Nephron progenitor cell (in vitro differentiated cells): ENCODE data around the gene TUG1.

Experiments used
- DNase-seq: peaks from one replicate; pipeline ENCODE4 v3.0.0; 2021
- H3K27ac Mint-ChIP-seq: 2 replicates; pipeline ENCODE4 v1.8.0; 2021; ENCODE audit warnings: mild to moderate bottlenecking, moderate library complexity, mixed read lengths
- H3K27me3 Mint-ChIP-seq: 2 replicates; pipeline ENCODE4 v1.8.0; 2021; ENCODE audit warnings: mild to moderate bottlenecking, low read depth, mixed read lengths; ENCODE audit not compliant: poor library complexity
- H3K36me3 Mint-ChIP-seq: 2 replicates; pipeline ENCODE4 v1.8.0; 2021; ENCODE audit warnings: low read depth, mixed read lengths
- H3K4me1 Mint-ChIP-seq: 2 replicates; pipeline ENCODE4 v1.8.0; 2021; ENCODE audit warnings: mixed read lengths
- H3K4me3 Mint-ChIP-seq: 2 replicates; pipeline ENCODE4 v1.8.0; 2021; ENCODE audit warnings: mild to moderate bottlenecking, moderate library complexity, mixed read lengths
- H3K9me3 Mint-ChIP-seq: 2 replicates; pipeline ENCODE4 v1.8.0; 2021; ENCODE audit warnings: mild to moderate bottlenecking, moderate library complexity, mixed read lengths
- TF ChIP-seq, protein P1 (sequence below): fragments of 200-600 bp; sonication (generic); IDR thresholded peaks from 2 replicates; pipeline ENCODE4 v1.5.0; 2021; ENCODE audit warnings: antibody characterized with exemption

TUG1 gene

DNA sequence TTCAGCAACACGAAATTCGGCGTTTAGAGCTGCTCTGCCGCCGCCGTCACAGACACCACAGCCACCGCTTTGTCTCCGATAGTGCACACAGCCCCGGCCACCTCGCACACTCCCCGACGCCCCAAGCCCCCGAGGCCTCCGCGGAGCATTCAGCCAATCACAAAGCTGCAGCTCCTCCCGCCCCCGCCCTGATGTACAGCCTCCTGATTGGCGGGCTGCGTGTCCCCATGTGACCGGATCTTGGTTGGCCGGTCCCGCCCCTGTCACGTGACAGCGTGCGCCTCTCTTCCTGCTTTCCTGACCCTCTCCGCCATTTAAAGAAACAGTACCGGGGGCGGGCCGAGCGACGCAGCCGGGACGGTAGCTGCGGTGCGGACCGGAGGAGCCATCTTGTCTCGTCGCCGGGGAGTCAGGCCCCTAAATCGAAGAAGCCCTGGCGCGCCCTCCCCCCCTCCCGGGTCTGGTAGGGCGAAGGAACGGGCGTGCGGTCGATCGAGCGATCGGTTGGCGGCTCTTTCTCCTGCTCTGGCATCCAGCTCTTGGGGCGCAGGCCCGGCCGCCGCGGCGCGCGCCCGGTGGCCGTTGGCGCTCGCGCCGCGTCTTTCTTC is at the start of gene TUG1:
TUG1 (plus strand) TSS at position 342 of the 608 bp plus-strand sequence.
- peaks cover 95% of the 10 kb centered on the region for H3K9me3 Mint-ChIP-seq
- peaks cover 3% of the 10 kb centered on the region for H3K27me3 Mint-ChIP-seq
- H3K4me3 Mint-ChIP-seq = peak within 1 kb of the TSS; percentile 89
- peaks cover 18% of the 10 kb centered on the region for H3K4me1 Mint-ChIP-seq
- DNase-seq = peak; percentile 96
- TF ChIP-seq, protein P1, sequence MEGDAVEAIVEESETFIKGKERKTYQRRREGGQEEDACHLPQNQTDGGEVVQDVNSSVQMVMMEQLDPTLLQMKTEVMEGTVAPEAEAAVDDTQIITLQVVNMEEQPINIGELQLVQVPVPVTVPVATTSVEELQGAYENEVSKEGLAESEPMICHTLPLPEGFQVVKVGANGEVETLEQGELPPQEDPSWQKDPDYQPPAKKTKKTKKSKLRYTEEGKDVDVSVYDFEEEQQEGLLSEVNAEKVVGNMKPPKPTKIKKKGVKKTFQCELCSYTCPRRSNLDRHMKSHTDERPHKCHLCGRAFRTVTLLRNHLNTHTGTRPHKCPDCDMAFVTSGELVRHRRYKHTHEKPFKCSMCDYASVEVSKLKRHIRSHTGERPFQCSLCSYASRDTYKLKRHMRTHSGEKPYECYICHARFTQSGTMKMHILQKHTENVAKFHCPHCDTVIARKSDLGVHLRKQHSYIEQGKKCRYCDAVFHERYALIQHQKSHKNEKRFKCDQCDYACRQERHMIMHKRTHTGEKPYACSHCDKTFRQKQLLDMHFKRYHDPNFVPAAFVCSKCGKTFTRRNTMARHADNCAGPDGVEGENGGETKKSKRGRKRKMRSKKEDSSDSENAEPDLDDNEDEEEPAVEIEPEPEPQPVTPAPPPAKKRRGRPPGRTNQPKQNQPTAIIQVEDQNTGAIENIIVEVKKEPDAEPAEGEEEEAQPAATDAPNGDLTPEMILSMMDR = no peak
- H3K36me3 Mint-ChIP-seq = peaks cover 97% of the 10 kb centered on the region
- peak within 1 kb of the TSS; percentile 92 for H3K27ac Mint-ChIP-seq

DNA sequence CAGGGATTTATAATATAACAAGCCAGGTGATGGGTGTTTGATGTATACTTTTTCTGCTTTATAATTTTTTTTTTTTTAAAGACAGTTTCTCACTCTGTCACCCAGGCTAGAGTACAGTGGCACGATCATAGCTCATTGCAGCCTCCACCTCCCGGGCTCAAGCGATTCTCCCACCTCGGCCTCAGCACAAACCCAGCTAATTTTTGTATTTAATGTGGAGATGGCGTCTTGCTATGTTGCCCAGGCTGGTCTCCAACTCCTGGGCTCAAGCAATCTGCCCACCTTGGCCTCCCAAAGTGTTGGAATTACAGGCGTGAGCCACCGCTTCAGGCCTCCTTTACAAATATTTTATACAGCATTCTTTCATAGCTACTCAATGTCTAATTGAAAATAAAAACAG is 49.1 kb upstream of the TUG1 start:
- peaks cover 12% of the 10 kb centered on the region for H3K36me3 Mint-ChIP-seq
- no peak overlapping the region for H3K27ac Mint-ChIP-seq
- peaks cover 13% of the 10 kb centered on the region for H3K9me3 Mint-ChIP-seq
- no peak overlapping the region for H3K4me3 Mint-ChIP-seq
- DNase-seq = no peak
- TF ChIP-seq, protein P1 = no peak
- H3K4me1 Mint-ChIP-seq = peaks cover 13% of the 10 kb centered on the region
- H3K27me3 Mint-ChIP-seq = peaks cover 5% of the 10 kb centered on the region

DNA sequence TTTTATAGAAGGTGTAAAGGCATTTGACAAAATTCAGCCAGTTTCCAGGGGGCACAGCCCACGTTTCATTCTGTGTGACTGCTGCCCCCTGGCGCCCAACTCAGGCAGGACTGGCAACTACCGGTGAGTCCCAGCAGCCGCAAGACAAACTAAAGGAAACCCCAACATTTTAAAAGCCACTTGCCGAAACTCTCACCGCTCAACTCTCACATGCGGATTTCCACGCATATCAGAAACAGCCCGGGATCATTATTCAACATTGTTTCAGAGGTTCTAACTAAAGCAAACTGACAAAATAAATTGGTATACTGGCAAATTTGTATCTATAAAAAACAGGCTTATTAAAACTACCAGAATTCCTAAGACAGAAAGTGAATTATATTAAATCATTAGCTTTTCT is 48.7 kb upstream of the TUG1 start:
- peaks cover 13% of the 10 kb centered on the region for H3K4me1 Mint-ChIP-seq
- no peak overlapping the region for H3K4me3 Mint-ChIP-seq
- DNase-seq = peak; percentile 93
- H3K27me3 Mint-ChIP-seq = peaks cover 5% of the 10 kb centered on the region
- H3K27ac Mint-ChIP-seq = no peak overlapping the region
- peaks cover 12% of the 10 kb centered on the region for H3K9me3 Mint-ChIP-seq
- H3K36me3 Mint-ChIP-seq = peaks cover 16% of the 10 kb centered on the region
- TF ChIP-seq, protein P1 = peak; percentile 90

DNA sequence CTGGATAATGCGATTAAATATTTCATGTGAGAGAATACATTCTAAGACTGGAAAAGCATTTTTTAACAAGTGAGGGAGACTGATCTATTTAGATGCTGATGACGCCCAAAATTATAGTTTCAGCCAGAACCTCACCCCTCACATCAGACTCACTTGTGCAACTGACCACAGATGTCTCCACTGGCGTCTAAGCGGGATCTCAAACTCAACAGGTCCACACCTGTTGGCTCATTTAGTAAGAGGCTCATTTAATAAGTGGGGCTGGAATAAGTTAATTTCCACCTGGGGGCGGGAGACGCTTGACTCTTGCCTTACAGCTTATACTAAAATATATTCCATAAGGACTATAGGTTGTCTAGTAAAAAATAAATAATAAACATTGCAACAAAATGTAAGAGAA is 48.0 kb upstream of the TUG1 start:
- peaks cover 13% of the 10 kb centered on the region for H3K4me1 Mint-ChIP-seq
- H3K27me3 Mint-ChIP-seq = peaks cover 5% of the 10 kb centered on the region
- H3K4me3 Mint-ChIP-seq = no peak overlapping the region
- peak overlapping the region; percentile 33 for H3K27ac Mint-ChIP-seq
- H3K36me3 Mint-ChIP-seq = peaks cover 17% of the 10 kb centered on the region
- TF ChIP-seq, protein P1 = no peak
- no peak for DNase-seq
- peaks cover 5% of the 10 kb centered on the region for H3K9me3 Mint-ChIP-seq

DNA sequence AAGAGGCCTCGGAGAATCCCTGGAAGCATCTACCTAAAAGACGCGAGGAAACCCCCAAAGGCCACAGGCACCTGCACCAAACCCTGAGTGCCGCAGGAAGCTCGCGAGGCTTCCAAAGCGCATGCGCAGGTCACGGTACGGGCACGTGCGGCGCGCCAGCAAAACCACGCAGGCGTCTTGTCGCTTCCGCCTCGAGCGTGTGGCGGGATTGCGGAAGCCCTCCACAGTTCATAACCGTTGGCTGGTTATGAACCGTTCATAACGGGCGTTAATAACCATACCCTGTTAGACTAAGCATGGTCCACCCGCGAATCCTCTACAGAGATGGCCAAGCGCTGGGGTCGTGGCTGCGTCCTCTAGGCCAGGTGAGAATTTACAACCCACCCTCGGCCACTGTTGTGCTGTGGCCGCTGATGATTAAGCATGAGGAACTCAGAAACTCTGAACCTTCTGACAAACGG is 46.9 kb upstream of the TUG1 start:
- Mint-ChIP-seq H3K4me3 (no peak overlapping the region), H3K9me3 (no peaks in the 10 kb centered on the region), H3K36me3 (peaks cover 25% of the 10 kb centered on the region), H3K27ac (peak overlapping the region; percentile 89), H3K27me3 (peaks cover 5% of the 10 kb centered on the region), H3K4me1 (peaks cover 13% of the 10 kb centered on the region)
- DNase-seq = no peak
- TF ChIP-seq, protein P1 = no peak
